Breast epithelium (tissue), 3 donors: Measurements from ENCODE around the gene HAUS5.

Source experiments
- CTCF ChIP-seq, 3 donors: fragments of 450-650 bp; IDR thresholded peaks; one replicate each; pipeline ENCODE4 v1.5.1; 2016 to 2017; ENCODE audit warnings: antibody characterized with exemption in 3 of 3, mild to moderate bottlenecking in 3 of 3, moderate library complexity in 3 of 3
- POLR2A ChIP-seq: fragments of 450-650 bp; IDR thresholded peaks from one replicate; pipeline ENCODE4 v1.6.1; 2016; ENCODE audit warnings: antibody characterized with exemption, mild to moderate bottlenecking, moderate library complexity
- POLR2AphosphoS5 ChIP-seq, 3 donors: sonication (generic); formaldehyde crosslinking; IDR thresholded peaks; one replicate each; pipeline ENCODE4 v1.6.1; 2017; ENCODE audit warnings: antibody characterized with exemption in 3 of 3

- TF ChIP-seq CTCF (IDR thresholded peaks at IDR 0.05) = no peak
- no peak for TF ChIP-seq POLR2A
- no peak for TF ChIP-seq POLR2AphosphoS5 (IDR thresholded peaks at IDR 0.05)
These were observed 27.3 kb downstream of the HAUS5 start for GRCh38 chr19:35639863-35640262.
